HG03342 (cell line): ENCODE data around the gene RPTOR.

ENCODE experiments used
- ATAC-seq: cut with Tn5 transposase; IDR thresholded peaks from one replicate; pipeline ENCODE4 v1.9.1; 2021; ENCODE audit warnings: mild to moderate bottlenecking, moderate library complexity; ENCODE audit not compliant: unreplicated experiment

The RPTOR gene

DNA sequence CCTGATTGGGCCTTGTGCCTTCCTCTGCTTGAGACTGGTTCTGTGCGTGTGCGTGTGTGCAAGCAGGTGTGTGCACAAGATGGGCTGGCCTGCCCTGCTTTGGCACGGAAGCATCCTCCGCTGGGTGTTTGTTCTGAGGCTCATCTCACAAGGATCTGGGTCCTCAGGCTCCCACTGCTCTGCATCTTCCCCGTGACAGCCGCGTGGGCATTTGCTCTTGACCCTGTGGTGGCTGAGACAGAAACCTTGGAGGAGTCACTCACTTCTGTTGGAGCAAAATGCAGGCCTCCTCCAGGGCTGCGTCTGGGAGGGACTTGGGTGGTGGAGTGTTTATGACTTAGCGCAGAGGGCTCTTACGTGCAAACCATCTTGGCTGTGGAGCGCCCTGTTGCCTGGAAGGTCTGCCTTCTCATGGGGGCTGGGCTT is 119.2 kb downstream of the RPTOR start:
- no peak for ATAC-seq

DNA sequence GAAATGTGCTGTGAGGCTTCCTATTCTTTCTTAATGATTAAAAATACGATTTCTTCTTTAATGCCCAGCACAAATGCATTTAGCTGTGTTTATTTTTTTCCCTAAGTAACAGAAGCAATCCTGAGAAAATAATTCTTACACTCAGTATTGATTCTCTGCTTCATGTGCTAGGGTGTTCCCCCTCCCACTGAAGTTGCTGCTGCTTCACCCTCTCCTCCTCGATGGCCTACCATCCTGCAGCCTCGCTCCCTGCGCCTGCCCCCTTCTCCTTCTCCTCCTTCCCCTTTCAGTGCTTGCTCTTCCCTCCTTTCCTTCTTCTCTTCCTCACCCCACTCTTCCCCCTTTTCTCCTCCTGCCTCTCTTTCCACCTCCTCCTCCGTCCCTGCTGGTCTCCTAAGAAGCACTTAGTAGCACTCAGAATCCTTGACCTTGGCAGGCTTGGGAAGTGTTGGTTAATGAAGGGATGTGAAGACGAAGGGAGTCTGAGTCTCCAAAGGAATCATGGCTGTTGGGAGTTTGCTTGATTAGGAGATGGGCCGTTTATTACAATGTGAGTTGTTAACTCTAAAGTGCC is 119.7 kb downstream of the RPTOR start:
- ATAC-seq: no peak

DNA sequence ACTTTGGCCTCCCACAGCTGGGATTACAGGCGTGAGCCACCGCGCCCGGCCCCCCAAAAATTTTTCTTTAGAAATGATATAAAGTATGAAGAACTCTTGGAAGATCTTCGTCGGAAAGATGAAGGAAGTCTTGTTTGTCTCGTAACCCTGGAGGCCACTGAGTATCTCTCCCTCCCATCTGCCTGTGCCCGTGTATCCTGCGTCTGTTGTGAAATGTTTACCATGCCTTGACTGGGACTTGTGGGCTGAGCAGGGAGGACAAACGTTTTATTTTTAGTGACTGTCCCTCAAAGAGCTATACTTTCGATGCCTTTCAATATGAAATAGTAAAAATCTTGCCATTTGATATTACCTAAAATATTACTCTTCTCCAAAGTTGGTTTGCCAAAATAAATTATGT is 121.2 kb downstream of the RPTOR start:
- ATAC-seq: no peak

DNA sequence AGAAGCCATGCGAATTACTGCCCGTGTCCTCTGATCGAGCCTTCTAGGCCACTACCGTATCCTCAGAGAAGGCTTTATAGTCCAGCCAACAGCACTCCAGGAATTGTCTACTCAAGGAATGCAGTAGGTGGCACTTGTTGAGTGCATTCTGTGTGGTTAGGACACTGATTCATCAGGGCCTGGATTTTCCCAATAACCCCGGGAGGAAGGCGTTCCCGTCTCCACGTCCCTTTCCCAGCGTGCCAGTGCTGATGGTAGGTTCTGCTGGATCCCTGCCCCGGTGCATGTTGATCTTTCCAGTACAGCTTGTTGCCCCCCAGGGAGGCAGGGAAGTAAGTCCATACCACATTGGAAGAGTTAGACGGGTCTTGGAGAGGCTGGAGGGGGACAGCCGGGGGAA is 122.2 kb downstream of the RPTOR start:
- ATAC-seq: no peak

DNA sequence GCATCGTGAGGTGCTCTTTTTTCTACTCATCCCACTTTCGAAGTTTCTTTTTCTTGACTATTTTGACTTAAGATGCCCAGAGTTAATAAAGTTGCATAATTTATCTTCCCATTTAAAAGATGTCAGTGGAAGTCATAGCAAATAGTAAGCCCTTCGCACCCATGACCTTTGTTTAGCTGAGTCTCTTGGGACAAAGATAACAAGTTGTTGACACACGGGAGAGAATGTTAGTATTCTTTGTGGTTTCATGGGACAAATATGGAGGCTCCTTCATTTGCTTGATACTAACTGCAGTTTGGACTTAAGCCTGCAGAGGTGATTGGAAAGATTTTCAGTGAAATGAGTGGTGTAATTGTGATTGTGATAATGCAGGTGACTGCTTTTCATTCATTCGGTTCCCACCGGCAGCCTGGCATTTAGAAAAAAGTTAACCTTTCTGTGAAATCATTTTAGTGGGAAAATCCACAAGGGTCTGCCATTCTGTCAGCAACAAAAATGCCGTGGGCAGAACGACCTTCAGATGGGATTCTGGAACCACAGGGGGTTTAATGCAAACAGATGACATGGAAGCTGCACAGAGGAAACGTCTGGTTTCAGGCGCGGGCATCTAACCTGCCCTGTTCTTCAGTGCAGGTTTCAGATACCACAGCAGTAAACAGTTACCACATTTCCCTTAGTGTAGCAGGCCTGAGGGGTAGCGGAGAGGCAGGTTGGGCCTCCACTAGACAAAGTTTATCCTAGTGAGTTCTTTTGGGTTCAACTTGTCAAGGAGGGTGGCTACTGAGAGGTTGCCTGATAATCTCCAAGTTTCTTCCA is 123.0 kb downstream of the RPTOR start:
- ATAC-seq: no peak

DNA sequence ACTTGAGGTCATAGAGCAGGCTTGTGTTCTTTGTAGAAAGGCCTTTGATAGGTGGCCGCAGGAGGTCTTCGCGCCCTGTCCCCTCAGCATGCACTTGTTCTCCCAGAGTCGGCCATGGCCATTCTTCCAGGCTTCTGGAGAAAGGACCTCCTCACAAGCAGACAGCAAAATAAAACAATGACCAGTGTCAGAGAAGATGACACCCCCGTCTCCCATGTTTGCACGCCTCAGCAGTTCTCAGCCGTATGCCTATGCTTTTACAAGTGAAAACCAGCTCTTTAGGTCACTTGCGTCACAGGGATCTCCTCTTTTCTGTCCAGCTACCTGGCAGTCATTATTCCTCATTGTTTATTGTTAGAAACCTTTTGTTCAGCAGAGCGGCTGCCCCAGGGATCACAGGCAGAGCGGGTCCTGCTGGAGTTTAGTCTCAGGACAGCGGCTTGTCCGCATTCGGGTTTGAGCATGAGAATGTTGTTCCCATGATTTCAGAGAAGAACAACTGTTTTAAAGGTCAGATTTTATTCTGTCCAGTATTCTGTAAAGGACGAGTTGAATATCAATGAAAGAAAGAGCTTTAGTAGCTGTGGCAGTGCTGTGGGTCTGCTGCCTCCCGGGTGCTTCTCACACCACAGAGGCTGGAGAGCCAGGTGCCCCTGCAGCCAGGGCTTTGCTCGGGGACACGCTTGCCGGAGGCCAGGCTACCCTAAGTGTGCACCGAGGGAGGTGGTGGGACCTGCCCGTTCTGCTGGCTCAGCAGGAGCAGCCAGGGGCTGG is 123.9 kb downstream of the RPTOR start:
- ATAC-seq: no peak

DNA sequence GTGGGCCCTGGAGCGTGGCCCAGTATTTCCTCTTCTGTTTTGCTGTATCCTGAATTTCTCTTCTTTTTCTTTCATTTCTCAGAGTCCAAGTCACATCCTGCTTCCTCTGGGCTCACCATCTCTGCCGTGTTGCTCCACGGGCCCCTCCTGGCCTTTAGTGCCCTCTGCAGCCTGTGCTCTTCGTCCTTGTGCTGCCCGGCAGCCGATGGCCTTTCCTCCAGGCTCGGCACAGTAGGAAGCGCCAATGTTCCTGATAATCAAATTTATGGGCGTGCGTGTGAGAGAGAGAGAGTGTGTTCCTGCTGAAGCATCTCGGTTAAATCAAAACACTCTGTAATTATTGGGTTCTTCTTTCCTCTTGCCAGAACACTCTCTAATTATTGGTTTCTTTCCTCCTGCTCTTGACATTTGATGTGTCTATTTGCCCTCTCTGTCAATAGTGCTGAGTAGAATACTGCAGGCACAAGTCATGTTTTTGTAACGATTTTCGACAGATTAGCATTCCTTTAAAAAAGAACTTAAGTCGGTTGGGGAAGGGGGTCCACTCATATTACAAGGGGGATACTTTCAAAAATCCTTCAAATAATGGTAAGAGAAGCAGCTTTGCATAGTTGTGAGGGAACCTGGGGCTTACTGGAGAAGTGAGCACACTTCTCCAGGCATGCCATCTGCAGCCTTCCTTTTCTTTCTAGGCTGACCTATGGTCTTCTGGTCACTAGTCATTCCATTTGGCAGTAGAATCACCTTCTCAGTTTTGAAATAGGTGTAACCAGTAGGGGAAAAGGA is 126.6 kb downstream of the RPTOR start:
- ATAC-seq: no peak

DNA sequence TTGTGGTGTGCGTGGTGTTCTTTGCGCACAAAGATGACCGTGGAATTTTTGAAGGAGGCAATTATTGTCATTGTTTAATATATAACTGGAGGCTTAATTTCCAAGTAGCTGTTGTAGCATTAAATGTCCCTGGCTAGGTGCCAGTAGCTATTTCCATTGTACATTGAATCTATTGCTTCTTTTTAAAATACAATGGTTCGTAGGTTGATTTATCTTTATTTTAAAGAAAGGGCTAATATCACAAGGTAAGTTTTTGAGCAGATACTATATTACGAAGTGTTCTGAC is 127.1 kb downstream of the RPTOR start:
- ATAC-seq: no peak

DNA sequence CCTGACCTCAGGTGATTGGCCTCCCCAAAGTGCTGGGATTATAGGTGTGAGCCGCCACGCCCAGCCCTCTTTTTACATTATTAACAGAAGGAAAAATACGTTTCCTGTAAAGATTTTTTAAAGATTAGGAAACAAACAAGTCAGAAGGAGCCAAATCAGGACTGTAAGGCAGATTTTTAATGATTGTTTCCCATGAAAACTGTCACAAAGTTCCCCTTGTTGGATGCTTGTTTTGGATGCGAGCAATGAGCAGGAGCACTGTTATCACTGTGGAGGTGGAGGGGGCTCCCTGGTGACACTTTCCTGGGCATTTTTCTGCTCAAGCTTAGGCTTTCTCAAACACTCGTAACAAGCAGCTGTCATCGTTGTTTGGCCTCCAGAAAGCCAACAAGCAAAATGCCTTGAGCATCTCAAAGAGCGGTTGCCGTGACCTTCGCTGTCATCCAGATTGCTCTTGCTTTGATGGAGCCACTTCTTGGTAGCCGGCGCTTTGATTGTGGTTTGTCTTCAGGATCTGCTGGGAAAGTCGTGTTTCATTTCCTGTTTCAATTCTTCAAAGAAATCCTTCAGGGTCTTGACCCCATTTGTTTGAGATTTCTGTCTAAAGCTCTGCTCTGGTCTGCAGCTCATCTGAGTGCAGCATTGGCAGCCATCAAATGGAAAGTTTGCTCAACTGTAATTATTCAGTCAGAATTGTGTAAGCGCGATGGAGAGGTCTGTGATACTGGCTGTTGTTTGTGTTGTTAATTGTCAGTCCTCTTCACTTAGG is 128.7 kb downstream of the RPTOR start:
- ATAC-seq: no peak

DNA sequence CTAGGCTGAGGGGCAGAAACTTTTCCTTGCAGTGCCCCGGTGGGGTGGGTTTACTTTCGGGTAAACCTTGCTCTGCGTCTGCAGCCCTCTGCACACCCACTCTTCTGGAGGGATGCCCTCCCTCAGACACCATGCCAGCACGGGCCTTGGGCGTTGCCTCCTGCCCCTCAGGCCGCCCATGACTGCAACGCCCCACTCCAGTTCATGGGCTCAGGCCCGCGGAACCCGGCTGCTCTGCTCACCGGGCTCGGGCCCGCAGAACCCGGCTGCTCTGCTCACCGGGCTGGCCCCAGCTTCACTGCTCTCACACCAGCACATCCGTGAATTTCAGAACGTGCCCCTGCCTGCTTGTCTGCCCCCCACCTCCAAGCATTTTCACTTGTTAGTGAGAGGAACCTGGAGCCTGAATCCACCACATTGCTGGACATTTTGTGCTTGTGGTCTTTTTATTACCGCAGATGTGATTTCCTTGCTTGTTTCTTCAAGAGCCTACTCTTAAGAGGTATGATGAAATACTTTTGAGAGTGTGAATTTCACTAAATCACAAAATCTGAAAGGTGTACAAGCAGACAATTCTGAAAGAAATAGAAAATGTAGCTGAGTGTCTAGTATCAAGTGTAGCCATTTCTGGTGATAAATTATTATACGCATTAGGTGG is 130.9 kb downstream of the RPTOR start:
- no peak for ATAC-seq

DNA sequence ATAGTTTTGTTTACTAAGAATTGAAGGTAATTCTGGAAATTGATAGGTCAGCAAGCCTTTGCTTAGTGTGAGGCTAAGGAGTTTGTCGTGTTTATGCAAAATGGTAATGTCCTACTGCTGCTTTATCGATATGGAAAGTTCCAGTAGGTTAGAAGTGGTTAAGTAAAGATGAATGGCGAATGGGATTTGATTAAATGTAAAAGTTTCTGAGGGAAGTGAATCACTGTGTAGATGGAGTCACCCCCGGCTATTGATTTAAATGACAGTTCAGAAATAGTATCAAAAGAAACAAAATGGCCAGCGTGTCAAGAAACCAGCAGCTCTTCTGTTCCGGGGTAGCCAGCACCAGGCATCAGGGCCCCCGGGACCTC is 131.4 kb downstream of the RPTOR start:
- no peak for ATAC-seq

DNA sequence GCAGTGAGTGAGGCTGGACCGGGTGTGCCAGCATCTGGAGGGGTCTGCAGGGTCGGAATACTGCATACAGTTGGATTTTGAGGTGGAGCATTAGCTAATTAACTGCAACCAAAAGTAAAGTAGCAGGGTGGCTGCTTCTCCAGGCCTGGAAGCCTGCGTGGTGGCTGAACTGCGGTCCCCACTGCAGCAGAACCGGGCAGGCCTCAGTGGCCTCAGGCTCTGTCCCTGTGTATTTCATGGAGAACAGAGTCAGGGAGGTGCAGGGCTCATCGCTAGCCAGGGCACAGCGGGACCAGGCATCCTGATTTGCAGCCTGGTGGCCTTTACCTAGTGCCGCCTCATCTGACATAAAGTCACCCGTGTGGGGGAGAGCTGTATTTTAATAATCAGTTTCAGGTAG is 131.9 kb downstream of the RPTOR start:
- ATAC-seq: no peak

DNA sequence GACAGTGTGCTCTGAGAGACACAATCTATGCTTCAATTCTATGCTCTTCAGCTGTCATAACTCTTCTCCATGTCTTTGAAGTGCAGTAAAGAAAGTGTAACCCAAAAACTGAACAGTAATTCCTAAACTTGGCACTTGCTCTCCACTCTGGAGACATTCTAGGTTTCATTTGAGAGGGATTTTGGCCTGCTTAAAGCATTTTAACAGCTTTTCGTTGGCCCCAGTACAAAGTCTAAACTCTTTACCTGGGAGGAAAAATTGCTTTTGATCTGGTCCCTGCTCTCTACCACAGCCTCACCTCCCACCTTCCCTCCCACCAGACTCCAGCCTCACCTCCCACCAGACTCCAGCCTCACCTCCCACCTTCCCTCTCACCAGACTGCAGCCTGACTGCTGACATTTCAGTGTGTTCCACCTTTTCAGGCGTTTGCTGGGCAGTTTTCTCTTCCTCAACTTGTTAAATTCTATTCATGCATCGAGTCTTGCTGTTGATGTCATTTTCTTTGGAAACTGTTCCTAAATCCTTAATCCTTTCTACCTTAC is 132.6 kb downstream of the RPTOR start:
- ATAC-seq: no peak

DNA sequence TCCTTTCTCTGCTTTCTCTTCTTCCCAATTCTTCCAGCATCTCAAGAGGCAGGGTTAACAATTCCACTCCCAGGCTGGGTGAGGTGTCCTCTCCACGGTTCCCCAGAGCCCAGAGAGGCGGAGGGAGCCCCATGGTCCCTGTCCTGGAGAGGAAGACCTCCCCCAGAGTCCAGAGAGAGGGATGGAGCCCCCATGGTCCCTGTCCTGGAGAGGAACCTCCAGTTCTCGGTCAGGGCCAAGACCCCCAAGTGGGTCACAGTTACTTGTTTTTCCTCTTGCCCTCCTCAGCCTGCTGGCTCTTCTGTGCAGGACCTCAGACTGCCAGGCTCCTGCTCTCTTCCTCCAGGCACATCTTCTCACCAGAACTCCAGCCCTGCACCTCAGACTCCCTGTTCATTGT is 135.2 kb downstream of the RPTOR start:
- ATAC-seq: no peak

DNA sequence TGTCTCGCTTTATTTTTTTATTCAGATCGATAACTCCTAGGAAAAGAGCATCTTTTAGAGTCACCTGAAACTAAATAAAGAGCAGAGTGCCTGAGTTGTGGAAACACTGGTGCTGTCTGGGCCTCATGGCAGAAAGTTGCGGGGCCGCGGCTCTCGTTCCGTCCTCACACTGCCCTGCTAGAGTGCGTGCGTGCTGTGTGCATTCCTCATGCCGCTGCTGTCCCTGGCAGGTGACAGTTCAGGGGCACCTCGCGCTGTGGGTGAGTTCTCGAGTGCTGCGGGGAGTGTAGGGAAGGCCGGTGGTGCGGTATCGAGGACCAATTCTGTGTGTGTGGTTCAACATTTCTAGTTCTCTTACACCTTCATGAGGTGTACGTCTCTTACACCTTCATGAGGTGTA is 136.6 kb downstream of the RPTOR start:
- ATAC-seq: no peak

DNA sequence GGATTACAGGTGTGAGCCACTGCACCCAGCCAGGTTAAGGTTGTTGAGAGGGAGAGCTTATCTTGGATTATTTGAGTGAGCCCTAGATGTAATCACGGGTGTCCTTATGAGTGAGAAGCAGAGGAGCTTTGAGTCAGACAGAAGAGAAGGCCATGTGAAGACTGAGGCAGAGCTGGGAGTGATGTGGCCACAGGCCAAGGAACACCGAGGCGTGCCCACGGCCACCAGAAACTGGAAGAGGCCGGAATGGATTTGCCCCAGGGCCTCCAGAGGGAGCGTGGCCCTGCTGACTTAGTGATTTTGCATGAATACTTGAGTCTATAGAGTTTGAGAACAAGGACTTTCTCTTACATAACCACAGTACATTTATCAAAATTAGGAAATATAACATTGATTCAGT is 137.7 kb downstream of the RPTOR start:
- ATAC-seq: no peak

DNA sequence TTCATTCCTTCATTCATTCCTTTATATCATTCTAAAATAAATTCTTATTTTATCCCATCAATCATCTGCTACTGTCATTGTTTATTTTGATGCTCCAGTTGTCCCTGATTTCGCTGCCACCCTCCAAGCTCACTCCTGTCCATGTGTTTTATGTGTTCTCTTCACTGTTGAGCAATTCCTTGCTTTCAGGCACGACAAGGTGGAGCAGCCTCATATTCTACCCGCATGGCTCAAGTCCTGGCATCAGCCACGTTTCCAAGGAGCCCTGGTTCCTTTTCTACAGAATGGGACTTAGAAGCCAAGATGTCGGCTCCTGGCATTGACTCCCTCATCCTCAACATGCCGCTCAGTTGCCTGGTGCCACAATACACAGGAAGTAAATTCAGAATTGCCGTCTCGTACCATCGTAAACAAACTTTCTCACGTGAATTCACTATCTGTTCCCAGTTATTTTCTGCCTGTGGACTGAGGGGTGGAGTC is 139.0 kb downstream of the RPTOR start:
- ATAC-seq: no peak

DNA sequence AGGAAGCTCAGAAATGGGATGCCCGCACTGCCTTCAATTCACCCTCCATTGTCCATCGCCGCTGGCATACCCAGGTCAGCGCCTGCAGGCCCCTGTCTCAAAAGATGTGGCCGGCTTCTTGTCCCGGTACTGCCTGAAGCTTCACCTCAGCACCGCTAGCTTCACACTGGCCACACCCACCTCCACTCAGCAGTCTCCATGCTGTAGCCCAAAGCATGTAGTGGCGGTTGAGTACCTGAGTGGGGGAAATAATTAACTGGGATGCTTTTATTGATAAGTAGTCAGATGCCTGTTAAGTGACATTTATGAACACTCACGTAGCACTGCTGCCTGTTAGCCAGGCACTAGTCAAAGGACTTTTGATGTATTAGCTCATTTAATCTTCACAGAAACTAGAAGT is 143.2 kb downstream of the RPTOR start:
- ATAC-seq: no peak

DNA sequence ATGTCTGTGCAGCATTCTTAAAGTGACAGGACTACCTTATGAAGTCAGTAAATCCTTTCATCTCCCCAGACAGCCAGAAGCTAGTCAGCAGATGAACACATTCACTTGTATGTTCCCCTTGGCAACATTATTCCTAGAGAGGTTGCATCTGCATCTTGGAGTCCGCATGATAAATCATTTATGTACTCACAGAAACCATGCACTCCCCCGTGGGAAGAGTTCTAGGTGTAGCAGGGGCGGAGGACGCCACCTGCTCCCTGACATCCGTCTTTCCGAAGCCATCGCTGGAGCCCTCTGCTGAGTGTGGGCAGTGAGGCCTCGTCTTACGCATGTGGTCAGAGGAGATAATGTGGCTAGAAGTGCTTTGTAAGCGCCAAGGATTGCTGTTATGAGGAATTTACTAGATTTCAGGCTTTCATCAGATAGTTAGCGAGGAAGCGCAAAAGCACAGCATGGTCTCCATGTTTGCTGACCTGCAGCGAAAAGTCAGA is 144.5 kb downstream of the RPTOR start:
- ATAC-seq: no peak

DNA sequence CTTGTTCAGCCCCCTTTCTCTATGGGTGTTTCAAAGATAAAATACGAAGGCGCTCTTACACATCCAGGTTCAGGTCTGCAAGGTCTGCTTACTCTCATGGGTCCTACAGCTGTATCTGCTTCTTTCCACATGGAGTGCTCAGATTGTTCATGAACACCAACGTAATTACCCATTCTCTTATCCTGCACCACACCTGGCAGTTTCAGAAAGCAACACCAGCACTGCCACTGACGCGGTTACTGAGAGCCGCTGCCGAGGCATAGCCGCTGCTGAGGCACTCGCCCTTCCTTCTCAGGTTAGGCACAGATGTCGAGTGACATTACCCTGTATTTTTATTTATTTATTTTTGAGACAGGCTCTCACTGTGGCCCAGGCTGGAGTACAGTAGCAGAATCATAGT is 147.1 kb downstream of the RPTOR start:
- no peak for ATAC-seq
